OCI-LY1 (cell line): Measurements from ENCODE around the gene CTNNA1.
A peak's percentile ranks its signal among the peaks of the same experiment; 100 is the strongest.

Experiments used
- H2AFZ ChIP-seq: fragments of 200-600 bp; sonication (generic), shearing (Covaris generic); 2 replicates; pipeline ENCODE4 v1.6.0; 2014; ENCODE audit warnings: antibody characterized with exemption, mild to moderate bottlenecking, low read length
- H3F3A ChIP-seq: fragments of 200-600 bp; sonication (generic), shearing (Covaris generic); 2 replicates; pipeline ENCODE4 v1.6.0; 2014; ENCODE audit warnings: mild to moderate bottlenecking, antibody characterized with exemption, low read length, moderate library complexity; ENCODE audit not compliant: insufficient read depth
- H3K27ac ChIP-seq: fragments of 200-600 bp; sonication (generic); 2 replicates; pipeline ENCODE4 v1.5.1; 2014; ENCODE audit warnings: low read length, mixed run types, mild to moderate bottlenecking, low read depth; ENCODE audit not compliant: poor library complexity, severe bottlenecking
- H3K27me3 ChIP-seq: fragments of 200-600 bp; sonication (generic); 2 replicates; pipeline ENCODE4 v1.6.0; 2014; ENCODE audit warnings: antibody characterized with exemption, mild to moderate bottlenecking, low read length, moderate library complexity; ENCODE audit not compliant: insufficient read depth
- H3K36me3 ChIP-seq: fragments of 200-600 bp; sonication (generic); 2 replicates; pipeline ENCODE4 v1.6.1; 2014; ENCODE audit warnings: mild to moderate bottlenecking, antibody characterized with exemption, low read length, moderate library complexity, mixed read lengths; ENCODE audit not compliant: insufficient read depth
- H3K4me1 ChIP-seq: fragments of 200-600 bp; sonication (generic); 2 replicates; pipeline ENCODE4 v1.5.1; 2014; ENCODE audit warnings: mild to moderate bottlenecking, low read length, moderate library complexity; ENCODE audit not compliant: insufficient read depth, severe bottlenecking
- H3K4me2 ChIP-seq: fragments of 200-600 bp; sonication (generic), shearing (Covaris generic); 2 replicates; pipeline ENCODE4 v1.6.1; 2014; ENCODE audit warnings: low read length
- H3K4me3 ChIP-seq: fragments of 200-600 bp; sonication (generic); 2 replicates; pipeline ENCODE4 v1.5.1; 2014; ENCODE audit warnings: low read length, low read depth, mild to moderate bottlenecking, mixed read lengths; ENCODE audit not compliant: poor library complexity, severe bottlenecking
- H3K79me2 ChIP-seq: fragments of 200-600 bp; shearing (Covaris generic); 2 replicates; pipeline ENCODE4 v1.6.1; 2016; ENCODE audit warnings: mixed run types, low read length, mixed read lengths; ENCODE audit not compliant: insufficient read depth
- H3K9ac ChIP-seq: fragments of 200-600 bp; sonication (generic), shearing (Covaris generic); 2 replicates; pipeline ENCODE4 v1.6.1; 2014; ENCODE audit warnings: mild to moderate bottlenecking, low read length, mixed read lengths
- H3K9me2 ChIP-seq: fragments of 200-600 bp; sonication (generic), shearing (Covaris generic); 2 replicates; pipeline ENCODE4 v1.6.1; 2014; ENCODE audit warnings: low read depth, mild to moderate bottlenecking, low read length, mixed read lengths
- H3K9me3 ChIP-seq: fragments of 200-600 bp; shearing (Covaris generic); 2 replicates; pipeline ENCODE4 v1.6.1; 2014; ENCODE audit warnings: low read length, mixed read lengths
- H4K20me1 ChIP-seq: fragments of 200-600 bp; sonication (generic), shearing (Covaris generic); 2 replicates; pipeline ENCODE4 v1.6.0; 2016; ENCODE audit warnings: mild to moderate bottlenecking, low read length; ENCODE audit not compliant: insufficient read depth
- EZH2 ChIP-seq: fragments of 200-600 bp; sonication (generic), shearing (Covaris generic); IDR thresholded peaks from 2 replicates; pipeline ENCODE4 v1.8.0; 2017; ENCODE audit warnings: borderline replicate concordance, mixed run types, mild to moderate bottlenecking, antibody characterized with exemption, low read length, moderate library complexity, mixed read lengths
- TF ChIP-seq, protein P1 (sequence below): fragments of 200-600 bp; sonication (generic), shearing (Covaris generic); IDR thresholded peaks from 2 replicates; pipeline ENCODE4 v1.5.1; 2017; ENCODE audit warnings: mild to moderate bottlenecking, antibody characterized with exemption, low read length, moderate library complexity, mixed read lengths

The CTNNA1 gene

DNA sequence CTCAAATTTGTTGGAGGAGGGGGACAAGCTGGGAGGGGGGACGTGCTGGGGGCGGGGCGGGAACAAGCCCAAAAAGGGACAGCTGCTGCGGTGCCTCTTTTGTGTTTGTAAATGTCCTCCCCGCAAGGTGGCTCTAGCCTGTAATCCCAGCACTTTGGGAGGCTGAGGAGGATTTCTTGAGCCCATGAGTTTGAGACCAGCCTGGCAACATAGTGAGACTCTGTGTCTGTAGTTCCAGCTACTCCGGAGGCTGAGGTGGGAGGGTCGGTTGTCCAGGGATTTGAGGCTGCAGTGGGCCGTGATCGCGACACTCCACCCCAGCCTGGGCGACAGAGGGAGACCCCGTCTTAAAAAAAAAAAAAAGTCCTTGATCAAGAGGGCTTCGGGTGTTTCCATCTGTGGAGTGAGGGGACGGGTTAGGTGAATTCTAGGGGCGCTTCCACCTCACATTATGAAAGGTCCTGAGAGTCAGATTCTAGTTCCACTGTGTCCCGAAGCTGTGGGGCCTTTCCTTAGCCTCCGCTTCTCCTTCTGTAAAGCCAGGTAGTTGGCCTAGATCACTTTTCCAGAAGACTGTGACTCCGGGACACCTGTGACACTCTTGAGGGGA lies 779 bp upstream of the CTNNA1 start:
- Histone ChIP-seq H3K36me3 (no peaks in the 10 kb centered on the region), H3K27me3 (peaks cover 3% of the 10 kb centered on the region; the same call in 1 of the 2 replicates), H3K79me2 (no peaks in the 10 kb centered on the region), H3K4me2 (peak overlapping the region; percentile 82), H4K20me1 (no peaks in the 10 kb centered on the region), H3K9me3 (no peaks in the 10 kb centered on the region), H3K4me3 (peak overlapping the region; percentile 72), H2AFZ (0 out of 2 replicates have a peak overlapping the region, but pooled peaks have one; percentile 48), H3K9me2 (no peaks in the 10 kb centered on the region), H3K4me1 (peaks cover 14% of the 10 kb centered on the region), H3K9ac (peak overlapping the region; percentile 68; the same call in 1 of the 2 replicates), H3F3A (no peaks in the 10 kb centered on the region), H3K27ac (no peak overlapping the region)
- TF ChIP-seq, protein P1, sequence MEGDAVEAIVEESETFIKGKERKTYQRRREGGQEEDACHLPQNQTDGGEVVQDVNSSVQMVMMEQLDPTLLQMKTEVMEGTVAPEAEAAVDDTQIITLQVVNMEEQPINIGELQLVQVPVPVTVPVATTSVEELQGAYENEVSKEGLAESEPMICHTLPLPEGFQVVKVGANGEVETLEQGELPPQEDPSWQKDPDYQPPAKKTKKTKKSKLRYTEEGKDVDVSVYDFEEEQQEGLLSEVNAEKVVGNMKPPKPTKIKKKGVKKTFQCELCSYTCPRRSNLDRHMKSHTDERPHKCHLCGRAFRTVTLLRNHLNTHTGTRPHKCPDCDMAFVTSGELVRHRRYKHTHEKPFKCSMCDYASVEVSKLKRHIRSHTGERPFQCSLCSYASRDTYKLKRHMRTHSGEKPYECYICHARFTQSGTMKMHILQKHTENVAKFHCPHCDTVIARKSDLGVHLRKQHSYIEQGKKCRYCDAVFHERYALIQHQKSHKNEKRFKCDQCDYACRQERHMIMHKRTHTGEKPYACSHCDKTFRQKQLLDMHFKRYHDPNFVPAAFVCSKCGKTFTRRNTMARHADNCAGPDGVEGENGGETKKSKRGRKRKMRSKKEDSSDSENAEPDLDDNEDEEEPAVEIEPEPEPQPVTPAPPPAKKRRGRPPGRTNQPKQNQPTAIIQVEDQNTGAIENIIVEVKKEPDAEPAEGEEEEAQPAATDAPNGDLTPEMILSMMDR, result peak; percentile 13; the same call in 1 of the 2 replicates
- TF ChIP-seq EZH2, result no peak

DNA sequence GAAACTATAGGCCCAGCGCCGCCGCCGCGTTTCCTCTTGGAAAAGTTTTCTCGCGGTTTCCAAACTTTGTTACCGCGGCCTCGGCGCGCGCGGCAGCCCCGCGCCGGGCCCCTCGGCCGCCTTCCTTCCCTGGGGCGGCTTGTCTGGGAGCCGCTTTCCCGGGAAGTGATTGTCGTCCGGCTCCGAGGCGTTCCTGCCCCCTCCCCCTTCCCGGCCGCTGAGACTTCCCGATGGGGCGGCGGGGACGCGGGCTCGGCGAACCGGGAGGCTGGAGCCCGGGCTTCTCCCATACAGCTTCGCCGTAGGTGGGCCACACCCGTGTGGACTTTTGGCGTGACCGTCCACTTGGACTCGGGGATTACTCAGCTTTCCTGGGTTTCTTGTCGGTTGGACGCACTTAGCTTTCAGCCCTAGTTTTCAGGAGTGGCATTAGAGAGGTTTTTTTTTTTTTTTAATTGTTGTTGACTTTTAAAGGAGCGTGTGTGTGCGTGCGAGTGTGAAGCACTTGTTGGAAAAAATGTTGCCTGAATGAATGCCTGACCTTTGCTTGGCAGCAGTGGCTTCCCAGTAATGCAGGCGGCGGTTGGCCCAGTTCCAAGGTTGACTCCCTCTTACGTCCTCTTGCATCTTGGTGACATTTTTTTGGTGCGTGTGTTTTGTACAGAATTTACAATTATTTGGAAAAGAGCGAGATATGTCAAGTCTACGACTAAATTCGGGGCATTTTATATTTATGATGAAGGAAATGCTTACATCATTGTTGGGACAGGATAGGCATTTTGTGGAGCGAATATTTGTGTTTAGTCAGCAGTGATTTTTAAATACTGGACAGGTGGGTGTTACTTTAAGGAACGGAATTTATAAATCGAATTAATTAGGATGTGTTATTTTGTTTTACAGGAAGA lies 821 bp downstream of the CTNNA1 start:
- Histone ChIP-seq H4K20me1 (no peaks in the 10 kb centered on the region), H3K4me2 (peak overlapping the region; percentile 92), H3K4me1 (peaks cover 14% of the 10 kb centered on the region), H3K4me3 (peak overlapping the region; percentile 72), H3K79me2 (no peaks in the 10 kb centered on the region), H3F3A (no peaks in the 10 kb centered on the region), H3K9ac (peak overlapping the region; percentile 63), H3K27me3 (no peaks in the 10 kb centered on the region), H3K36me3 (no peaks in the 10 kb centered on the region), H3K9me3 (no peaks in the 10 kb centered on the region), H2AFZ (peak overlapping the region; percentile 88), H3K9me2 (no peaks in the 10 kb centered on the region), H3K27ac (no peak overlapping the region)
- no peak for TF ChIP-seq EZH2
- TF ChIP-seq, protein P1, result no peak

- Histone ChIP-seq H3K79me2 (no peaks in the 10 kb centered on the region), H3K4me1 (peaks cover 14% of the 10 kb centered on the region), H3K9me3 (no peaks in the 10 kb centered on the region), H3K36me3 (no peaks in the 10 kb centered on the region), H3F3A (no peaks in the 10 kb centered on the region), H2AFZ (no peak overlapping the region), H3K4me2 (no peak overlapping the region), H3K27ac (no peak overlapping the region), H3K27me3 (no peaks in the 10 kb centered on the region), H3K9me2 (no peaks in the 10 kb centered on the region), H3K9ac (no peak overlapping the region), H4K20me1 (no peaks in the 10 kb centered on the region), H3K4me3 (no peak overlapping the region)
- TF ChIP-seq, protein P1, result no peak
- no peak for TF ChIP-seq EZH2
These were observed 1.5 kb downstream of the CTNNA1 start for GRCh38 chr5:138754699-138755057.
